Measurements from ENCODE around the gene UBN2. TPM values are rescaled to one million over a fixed set of nuclear protein-coding genes. Genes with fewer than 3 reads are reported as not detected.

The UBN2 gene
- total and polyA plus RNA-seq, 2 of the 13 experiments (the other 11 are each of a cell fraction or from before 2014, with no cell fraction given), result 5.6 to 5.7 TPM

GRCh38 chr7:139299296-139299695, 68.3 kb downstream of the UBN2 start (continued):
- TF ChIP-seq BCL3 (CRISPR knock-in tag; IDR thresholded peaks at IDR 0.05) (no peak), HNF4A (CRISPR knock-in tag; IDR thresholded peaks at IDR 0.05) (no peak), ZNF781 (CRISPR knock-in tag; IDR thresholded peaks at IDR 0.05; ENCODE audit: borderline replicate concordance, not compliant biosample characterization) (no peak), NFIC (IDR thresholded peaks at IDR 0.05; ENCODE audit: low read length) (0 out of 2 replicates have a peak, but pooled peaks have one; percentile 26), SCMH1 (CRISPR knock-in tag; IDR thresholded peaks at IDR 0.05; ENCODE audit: borderline replicate concordance) (no peak), RFX3 (CRISPR knock-in tag; IDR thresholded peaks at IDR 0.05) (no peak), ZBTB1 (CRISPR knock-in tag; IDR thresholded peaks at IDR 0.05; ENCODE audit: borderline replicate concordance) (no peak), KLF16 (CRISPR knock-in tag; IDR thresholded peaks at IDR 0.05) (no peak), TCF7 (IDR thresholded peaks at IDR 0.05; ENCODE audit: low read depth) (peak; percentile 46; the same call in 1 of the 2 replicates), ZNF281 (CRISPR knock-in tag; IDR thresholded peaks at IDR 0.05; ENCODE audit: borderline replicate concordance) (no peak), ZNF160 (CRISPR knock-in tag; IDR thresholded peaks at IDR 0.05) (no peak)
